HEK293 (cell line): Measurements from ENCODE around the gene ARL8B.
A peak's percentile ranks its signal among the peaks of the same experiment; 100 is the strongest.

ENCODE experiments used
- CTCF ChIA-PET: fragments of 350-600 bp; formaldehyde crosslinking; extraction: SDS; loops from one replicate; lab custom pipeline; 2021; ENCODE audit warnings: antibody characterized with exemption; lab: Yijun Ruan, JAX
- POLR2A ChIA-PET: fragments of 300-600 bp; formaldehyde crosslinking; extraction: SDS; loops from one replicate; lab custom pipeline; 2020; ENCODE audit warnings: antibody characterized with exemption, inconsistent platforms; lab: Yijun Ruan, JAX
- H3K27ac ChIP-seq: fragments of 200-500 bp; sonication (Bioruptor generic); 2 replicates; pipeline ENCODE4 v1.5.1; 2014; ENCODE audit warnings: low read depth, low read length, control low read depth, inconsistent platforms; ENCODE audit errors: extremely low read depth
- H3K36me3 ChIP-seq, 2 experiments: fragments of 200-500 bp in 1 of 2; sonication (Bioruptor generic) in 1 of 2; 1 replicate in 1 of 2; 2 replicates in 1 of 2; pipeline ENCODE4 v1.5.1; 2014 to 2017; ENCODE audit warnings: inconsistent platforms in 2 of 2, low read length in 2 of 2; ENCODE audit not compliant: control insufficient read depth in 2 of 2, insufficient read depth in 1 of 2
- H3K4me1 ChIP-seq: fragments of 200-500 bp; sonication (Bioruptor generic); 2 replicates; pipeline ENCODE4 v1.5.1; 2014; ENCODE audit warnings: mild to moderate bottlenecking, low read length, inconsistent platforms; ENCODE audit not compliant: control insufficient read depth, insufficient read depth
- H3K4me3 ChIP-seq: 2 replicates; pipeline ENCODE4 v1.5.1; 2011; ENCODE audit warnings: low read depth, mild to moderate bottlenecking, control low read depth, low read length, moderate library complexity
- H3K9me3 ChIP-seq: fragments of 200-500 bp; sonication (Bioruptor generic); 2 replicates; pipeline ENCODE4 v1.5.1; 2014; ENCODE audit warnings: low read depth, low read length, inconsistent platforms; ENCODE audit not compliant: control insufficient read depth, insufficient read depth
- AEBP2 ChIP-seq: fragments of 450-650 bp; formaldehyde crosslinking; IDR thresholded peaks from 2 replicates; pipeline ENCODE4 v1.5.1; 2016; ENCODE audit warnings: missing biosample characterization, missing genetic modification characterization, borderline replicate concordance
- EGR2 ChIP-seq: fragments of 450-650 bp; formaldehyde crosslinking; IDR thresholded peaks from 2 replicates; pipeline ENCODE4 v1.5.1; 2016; ENCODE audit warnings: low read depth, missing biosample characterization, missing genetic modification characterization
- GLIS1 ChIP-seq: fragments of 450-650 bp; formaldehyde crosslinking; IDR thresholded peaks from 2 replicates; pipeline ENCODE4 v1.5.1; 2016; ENCODE audit warnings: missing biosample characterization, missing genetic modification characterization
- GLIS2 ChIP-seq: fragments of 450-650 bp; formaldehyde crosslinking; IDR thresholded peaks from 2 replicates; pipeline ENCODE4 v1.5.1; 2016; ENCODE audit warnings: missing biosample characterization, missing genetic modification characterization
- PBX3 ChIP-seq: sonication (generic); formaldehyde crosslinking; IDR thresholded peaks from 2 replicates; pipeline ENCODE4 v1.8.1; 2022; ENCODE audit warnings: mild to moderate bottlenecking, moderate library complexity, missing genetic modification reagents
- REST ChIP-seq: fragments of 450-650 bp; formaldehyde crosslinking; IDR thresholded peaks from 2 replicates; pipeline ENCODE4 v1.5.1; 2016; ENCODE audit warnings: missing biosample characterization, missing genetic modification characterization
- ZFHX2 ChIP-seq: fragments of 450-650 bp; formaldehyde crosslinking; conservative IDR thresholded peaks from 2 replicates; pipeline ENCODE4 v1.5.1; 2016; ENCODE audit warnings: missing biosample characterization, missing genetic modification characterization
- ZFP37 ChIP-seq: fragments of 450-650 bp; formaldehyde crosslinking; IDR thresholded peaks from 2 replicates; pipeline ENCODE4 v1.5.1; 2016; ENCODE audit warnings: missing biosample characterization, missing genetic modification characterization
- ZNF138 ChIP-seq: fragments of 450-650 bp; formaldehyde crosslinking; IDR thresholded peaks from 2 replicates; pipeline ENCODE4 v1.5.1; 2016; ENCODE audit warnings: missing biosample characterization, missing genetic modification characterization, borderline replicate concordance
- ZNF2 ChIP-seq: fragments of 450-650 bp; formaldehyde crosslinking; IDR thresholded peaks from 2 replicates; pipeline ENCODE4 v1.5.1; 2016; ENCODE audit warnings: missing biosample characterization, missing genetic modification characterization
- ZNF280D ChIP-seq: fragments of 450-650 bp; formaldehyde crosslinking; IDR thresholded peaks from 2 replicates; pipeline ENCODE4 v1.5.1; 2016; ENCODE audit warnings: missing biosample characterization, missing genetic modification characterization
- ZNF350 ChIP-seq: fragments of 450-650 bp; formaldehyde crosslinking; IDR thresholded peaks from 2 replicates; pipeline ENCODE4 v1.5.0; 2017; ENCODE audit warnings: missing biosample characterization, mild to moderate bottlenecking, missing genetic modification characterization
- ZNF514 ChIP-seq: fragments of 450-650 bp; formaldehyde crosslinking; IDR thresholded peaks from 2 replicates; pipeline ENCODE4 v1.5.1; 2016; ENCODE audit warnings: missing biosample characterization, missing genetic modification characterization
- ZNF639 ChIP-seq: fragments of 450-650 bp; formaldehyde crosslinking; IDR thresholded peaks from 2 replicates; pipeline ENCODE4 v1.5.1; 2016; ENCODE audit warnings: missing biosample characterization, missing genetic modification characterization
- ZNF777 ChIP-seq: fragments of 450-650 bp; formaldehyde crosslinking; IDR thresholded peaks from 2 replicates; pipeline ENCODE4 v1.5.1; 2017; ENCODE audit warnings: missing biosample characterization, missing genetic modification characterization, borderline replicate concordance

Gene ARL8B

GRCh38 chr3:5219216-5219615 is 97.1 kb downstream of the ARL8B start:
- H3K9me3 ChIP-seq, result no peaks in the 10 kb centered on the region
- ChIA-PET POLR2A (no interaction called here), CTCF (no interaction called here)
- no peak overlapping the region for H3K4me3 ChIP-seq
- H3K36me3 ChIP-seq, result peaks cover 14 to 57% of the 10 kb centered on the region in 2 experiments
- no peak overlapping the region for H3K27ac ChIP-seq
- TF ChIP-seq ZFP37 (tag by site-specific recombination), result no peak
- TF ChIP-seq REST (tag by site-specific recombination), result no peak
- TF ChIP-seq ZNF639 (tag by site-specific recombination), result no peak
- no peak for TF ChIP-seq PBX3 (CRISPR knock-in tag)
- no peak for TF ChIP-seq ZNF138 (tag by site-specific recombination)
- TF ChIP-seq AEBP2 (tag by site-specific recombination), result no peak
- TF ChIP-seq ZNF280D (tag by site-specific recombination), result no peak
- TF ChIP-seq GLIS1 (tag by site-specific recombination), result no peak
- no peak for TF ChIP-seq ZNF2
- TF ChIP-seq ZNF777 (tag by site-specific recombination), result no peak
- TF ChIP-seq ZNF350 (tag by site-specific recombination), result no peak
- no peak for TF ChIP-seq GLIS2
- H3K4me1 ChIP-seq, result no peaks in the 10 kb centered on the region

- H3K9me3 ChIP-seq, result no peaks in the 10 kb centered on the region
- CTCF ChIA-PET, result interaction anchor here (2.0 kb wide), 1 partner anchor 13 kb away, joined by 7 read pairs; no protein-coding TSS in a partner anchor
- POLR2A ChIA-PET, result no interaction called here
- H3K27ac ChIP-seq, result no peak overlapping the region
- H3K4me3 ChIP-seq, result no peak overlapping the region
- no peaks in the 10 kb centered on the region for H3K4me1 ChIP-seq
- H3K36me3 ChIP-seq, result peaks cover 14 to 47% of the 10 kb centered on the region in 2 experiments
- TF ChIP-seq ZNF514 (no peak), EGR2 (tag by site-specific recombination) (peak; percentile 59), ZFHX2 (peak; percentile 71)
Measured at GRCh38 chr3:5220193-5220592, 98.1 kb downstream of the ARL8B start.
